ENCODE data around the gene ZNF93.

DNA sequence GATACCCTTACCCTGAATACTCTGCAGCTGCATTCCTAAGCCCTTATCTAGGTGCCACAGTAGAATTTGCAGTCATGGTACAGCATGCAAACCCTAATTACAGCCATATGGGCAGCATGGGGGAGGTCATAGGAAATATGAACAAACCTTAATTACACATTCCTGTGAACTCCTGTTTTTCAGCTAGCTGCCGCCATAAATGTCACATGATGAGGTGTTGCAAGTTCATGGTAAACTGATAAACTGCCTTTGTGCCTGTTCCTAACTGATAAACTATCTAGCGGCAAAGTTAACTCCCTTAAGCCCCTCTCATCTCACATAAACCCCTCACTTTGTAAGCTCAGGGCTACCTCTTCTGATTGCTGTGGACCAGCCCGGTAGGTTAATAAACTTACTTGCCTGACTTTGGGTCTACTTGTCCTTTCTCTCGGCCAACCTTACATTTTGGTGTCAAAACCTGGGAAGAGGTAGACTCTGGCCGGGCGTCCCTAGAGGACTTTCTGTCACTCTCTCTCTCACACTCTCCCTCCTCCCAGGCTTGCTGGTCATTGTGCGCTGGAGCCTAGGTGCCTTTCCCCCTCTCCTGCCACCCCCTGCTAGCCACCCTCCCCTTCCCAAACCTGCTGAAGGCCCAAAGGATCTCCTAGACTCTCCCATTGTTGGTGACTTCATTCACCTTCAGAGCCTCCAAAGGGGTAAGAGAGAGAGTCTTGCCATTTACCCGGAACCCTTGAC, 43.3 kb downstream of the ZNF93 start:
- TF ChIP-seq, protein P1, sequence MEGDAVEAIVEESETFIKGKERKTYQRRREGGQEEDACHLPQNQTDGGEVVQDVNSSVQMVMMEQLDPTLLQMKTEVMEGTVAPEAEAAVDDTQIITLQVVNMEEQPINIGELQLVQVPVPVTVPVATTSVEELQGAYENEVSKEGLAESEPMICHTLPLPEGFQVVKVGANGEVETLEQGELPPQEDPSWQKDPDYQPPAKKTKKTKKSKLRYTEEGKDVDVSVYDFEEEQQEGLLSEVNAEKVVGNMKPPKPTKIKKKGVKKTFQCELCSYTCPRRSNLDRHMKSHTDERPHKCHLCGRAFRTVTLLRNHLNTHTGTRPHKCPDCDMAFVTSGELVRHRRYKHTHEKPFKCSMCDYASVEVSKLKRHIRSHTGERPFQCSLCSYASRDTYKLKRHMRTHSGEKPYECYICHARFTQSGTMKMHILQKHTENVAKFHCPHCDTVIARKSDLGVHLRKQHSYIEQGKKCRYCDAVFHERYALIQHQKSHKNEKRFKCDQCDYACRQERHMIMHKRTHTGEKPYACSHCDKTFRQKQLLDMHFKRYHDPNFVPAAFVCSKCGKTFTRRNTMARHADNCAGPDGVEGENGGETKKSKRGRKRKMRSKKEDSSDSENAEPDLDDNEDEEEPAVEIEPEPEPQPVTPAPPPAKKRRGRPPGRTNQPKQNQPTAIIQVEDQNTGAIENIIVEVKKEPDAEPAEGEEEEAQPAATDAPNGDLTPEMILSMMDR (IDR thresholded peaks at IDR 0.05; ENCODE audit: insufficient read depth, low read length, poor library complexity, severe bottlenecking): no peak
- TF ChIP-seq EZH2phosphoT487 (conservative IDR thresholded peaks at IDR 0.05; ENCODE audit: low read length): no peak
